IPS-18c (cell line): ENCODE results near the gene ADGRB3.
"Not testable (repeated sequence)": the region's sequence is repeated elsewhere in the genome, so short reads cannot be mapped to it uniquely, and the experiment has no call there.

ENCODE experiments used
- H3K4me3 ChIP-seq: 2 replicates; pipeline ENCODE4 v1.7.0; 2013; ENCODE audit warnings: low read depth, mild to moderate bottlenecking, low read length, moderate library complexity; ENCODE audit not compliant: insufficient read depth
- H3K9me3 ChIP-seq: one replicate; pipeline ENCODE4 v1.6.1; 2013; ENCODE audit warnings: mild to moderate bottlenecking, low read length, moderate library complexity; ENCODE audit not compliant: control insufficient read depth, insufficient read depth

ADGRB3 gene

DNA sequence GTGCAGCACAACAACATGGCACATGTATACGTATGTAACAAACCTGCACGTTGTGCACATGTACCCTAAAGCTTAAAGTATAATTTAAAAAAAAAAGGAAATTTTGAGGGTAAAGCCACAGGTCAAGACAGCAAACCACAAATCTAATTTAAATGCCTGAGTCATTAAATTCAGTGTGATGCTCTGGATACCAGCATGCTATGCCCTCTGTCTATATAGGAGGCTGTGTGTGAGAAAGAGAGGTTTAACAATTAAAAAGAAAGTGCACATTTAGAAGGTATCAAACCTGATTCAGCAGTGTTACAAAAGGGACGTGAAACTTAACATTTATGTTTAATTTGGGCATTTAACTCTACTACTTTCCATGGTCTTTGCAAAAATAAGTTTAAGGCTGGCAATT, 276.3 kb downstream of the ADGRB3 start:
- no peak overlapping the region for H3K4me3 ChIP-seq
- H3K9me3 ChIP-seq, result peaks cover 5% of the 10 kb centered on the region

DNA sequence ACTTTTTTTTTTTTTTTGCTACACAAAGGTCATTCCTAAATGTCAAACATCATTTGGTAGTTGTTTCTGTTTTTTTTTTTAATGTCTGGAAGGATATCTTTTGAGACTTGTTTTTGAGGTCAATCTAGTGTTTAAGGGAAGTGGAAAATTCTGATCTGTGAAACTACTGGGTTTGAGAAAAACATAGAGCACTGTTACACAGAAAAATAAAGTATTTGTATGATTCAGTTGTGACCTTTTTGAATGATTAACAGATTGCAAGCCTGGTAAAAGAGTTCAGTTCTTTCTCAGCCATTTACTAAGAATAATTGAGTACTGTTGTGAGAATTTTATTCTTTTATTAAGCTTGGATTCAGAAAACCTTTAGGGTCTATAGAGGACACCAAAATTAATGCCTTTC, 276.7 kb downstream of the ADGRB3 start:
- Histone ChIP-seq H3K9me3 (peaks cover 5% of the 10 kb centered on the region), H3K4me3 (no peak overlapping the region)

DNA sequence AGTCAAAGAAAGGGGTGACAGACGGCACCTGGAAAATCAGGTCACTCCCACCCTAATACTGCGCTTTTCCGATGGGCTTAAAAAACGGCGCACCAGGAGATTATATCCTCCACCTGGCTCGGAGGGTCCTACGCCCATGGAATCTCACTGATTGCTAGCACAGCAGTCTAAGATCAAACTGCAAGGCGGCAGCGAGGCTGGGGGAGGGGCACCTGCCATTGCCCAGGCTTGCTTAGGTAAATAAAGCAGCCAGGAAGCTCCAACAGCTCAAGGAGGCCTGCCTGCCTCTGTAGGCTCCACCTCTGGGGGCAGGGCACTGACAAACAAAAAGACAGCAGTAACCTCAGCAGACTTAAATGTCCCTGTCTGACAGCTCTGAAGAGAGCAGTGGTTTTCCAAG, 277.7 kb downstream of the ADGRB3 start:
- H3K4me3 ChIP-seq, H3K9me3 ChIP-seq: not testable (repeated sequence)

DNA sequence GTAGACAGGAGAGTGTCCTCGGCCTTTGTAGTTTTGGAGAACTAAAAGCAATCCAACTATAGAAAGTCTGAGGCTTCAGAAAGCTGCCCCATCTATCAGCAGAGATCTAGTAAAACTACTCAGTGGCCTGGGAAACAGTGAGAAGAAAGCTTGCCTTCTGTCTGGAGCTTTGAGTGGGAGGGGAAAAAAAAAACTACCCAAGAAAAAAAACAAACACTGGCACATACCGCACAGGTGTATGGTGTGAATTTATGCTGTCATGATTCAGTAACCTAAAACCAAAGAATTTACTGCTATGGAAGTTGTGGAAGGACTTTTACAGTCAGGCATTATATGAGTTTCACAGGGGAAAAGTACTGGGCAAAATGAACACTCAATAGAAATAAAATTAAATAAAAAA, 280.5 kb downstream of the ADGRB3 start:
- Histone ChIP-seq H3K9me3 (peaks cover 5% of the 10 kb centered on the region), H3K4me3 (no peak overlapping the region)

DNA sequence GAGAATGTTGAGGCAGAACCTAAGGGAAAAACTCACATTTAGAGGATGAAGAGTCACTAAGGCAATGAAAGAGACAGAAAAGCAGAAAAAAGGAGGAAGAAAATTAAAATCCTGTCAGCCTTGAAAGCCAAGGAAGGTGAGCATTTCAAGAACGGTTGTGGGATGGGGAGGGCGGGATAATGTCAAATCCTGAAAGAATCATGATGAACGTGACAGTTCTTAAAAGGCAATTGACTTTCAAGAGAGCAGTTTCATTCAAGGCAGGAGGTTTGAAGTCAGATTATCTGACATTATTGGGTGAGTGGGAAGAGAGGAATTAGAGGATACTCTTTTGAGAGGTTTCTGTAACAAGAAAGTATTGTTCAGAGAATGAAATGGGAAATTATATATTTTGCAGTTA, 284.5 kb downstream of the ADGRB3 start:
- no peak overlapping the region for H3K4me3 ChIP-seq
- no peaks in the 10 kb centered on the region for H3K9me3 ChIP-seq

DNA sequence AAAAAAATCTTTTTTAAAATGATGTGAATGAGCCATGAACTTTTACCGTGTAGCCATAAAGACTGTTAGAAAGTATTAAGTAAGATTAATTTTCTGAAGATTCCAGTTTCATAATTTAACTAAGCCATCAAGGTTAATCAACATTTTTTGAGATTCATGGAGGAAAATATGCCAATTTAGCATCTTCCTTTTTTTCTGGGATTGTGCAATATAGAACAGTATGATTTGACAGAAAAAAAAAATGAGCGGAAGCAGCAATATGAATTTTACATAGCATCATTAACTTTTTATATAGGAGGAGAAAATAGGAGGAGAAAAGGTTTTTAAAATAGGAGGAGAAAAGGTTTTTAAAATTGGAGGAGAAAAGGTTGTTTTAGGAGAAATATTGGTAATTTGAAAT, 306.3 kb downstream of the ADGRB3 start:
- Histone ChIP-seq H3K9me3 (no peaks in the 10 kb centered on the region), H3K4me3 (no peak overlapping the region)

DNA sequence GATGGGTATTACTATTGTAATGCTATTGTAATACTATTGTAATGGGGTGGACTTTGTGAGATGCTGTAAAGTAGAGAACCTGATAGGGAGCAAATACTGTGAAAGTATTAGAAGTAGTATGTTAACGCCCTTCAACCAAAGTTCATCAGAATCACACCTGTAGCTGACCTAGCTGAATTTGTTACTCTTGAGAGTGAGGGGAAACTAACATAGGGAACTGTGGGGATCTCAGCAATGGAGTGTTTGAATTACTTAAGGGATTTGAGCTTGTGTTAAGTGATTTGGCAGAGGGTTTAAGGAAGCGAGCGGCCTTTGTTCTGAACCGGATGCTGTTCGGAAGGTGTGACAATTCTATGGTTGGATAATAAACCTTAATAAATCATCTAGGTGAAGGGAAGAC, 312.6 kb downstream of the ADGRB3 start:
- H3K9me3 ChIP-seq, result no peaks in the 10 kb centered on the region

DNA sequence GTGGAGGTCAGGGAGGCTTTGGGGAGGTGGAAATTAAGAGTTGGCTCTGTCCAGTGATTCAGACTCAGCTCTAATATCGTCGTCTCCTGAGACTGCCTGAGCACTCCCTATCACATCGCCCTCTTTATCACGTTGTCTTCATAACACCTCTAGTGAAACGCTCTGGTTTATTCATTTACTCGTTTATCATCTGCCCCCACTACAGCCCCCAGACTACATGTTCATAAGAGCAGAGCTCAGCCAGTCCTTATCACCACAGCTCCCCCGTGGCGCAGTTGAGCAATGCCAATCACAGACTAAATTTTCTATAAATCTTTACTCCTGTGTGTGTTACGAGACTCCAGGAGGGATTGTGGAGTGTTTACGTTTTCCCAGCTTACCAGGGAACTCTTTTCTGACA, 316.2 kb downstream of the ADGRB3 start:
- H3K9me3 ChIP-seq, result no peaks in the 10 kb centered on the region
- no peak overlapping the region for H3K4me3 ChIP-seq

More for the DNA sequence above, 312.6 kb downstream of the ADGRB3 start:
- no peak overlapping the region for H3K4me3 ChIP-seq

DNA sequence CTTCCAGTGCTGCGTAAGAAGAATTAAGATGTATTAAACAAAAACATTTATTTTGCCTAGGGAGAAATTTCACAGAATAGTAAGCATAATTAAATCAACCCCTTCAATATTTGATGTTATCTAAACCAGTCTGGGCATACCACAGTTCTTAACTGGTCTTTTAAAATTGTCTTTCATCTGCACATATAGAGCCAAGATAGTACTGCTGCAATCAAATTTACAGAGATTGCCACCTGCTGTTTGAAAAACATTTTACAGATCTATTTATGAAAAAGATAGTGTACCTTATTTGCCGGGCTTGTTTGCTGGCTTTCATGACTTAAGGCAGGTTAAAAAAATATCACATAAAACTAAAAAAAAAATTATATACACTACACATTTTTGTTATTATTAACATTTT, 323.2 kb downstream of the ADGRB3 start:
- Histone ChIP-seq H3K9me3 (no peaks in the 10 kb centered on the region), H3K4me3 (no peak overlapping the region)

DNA sequence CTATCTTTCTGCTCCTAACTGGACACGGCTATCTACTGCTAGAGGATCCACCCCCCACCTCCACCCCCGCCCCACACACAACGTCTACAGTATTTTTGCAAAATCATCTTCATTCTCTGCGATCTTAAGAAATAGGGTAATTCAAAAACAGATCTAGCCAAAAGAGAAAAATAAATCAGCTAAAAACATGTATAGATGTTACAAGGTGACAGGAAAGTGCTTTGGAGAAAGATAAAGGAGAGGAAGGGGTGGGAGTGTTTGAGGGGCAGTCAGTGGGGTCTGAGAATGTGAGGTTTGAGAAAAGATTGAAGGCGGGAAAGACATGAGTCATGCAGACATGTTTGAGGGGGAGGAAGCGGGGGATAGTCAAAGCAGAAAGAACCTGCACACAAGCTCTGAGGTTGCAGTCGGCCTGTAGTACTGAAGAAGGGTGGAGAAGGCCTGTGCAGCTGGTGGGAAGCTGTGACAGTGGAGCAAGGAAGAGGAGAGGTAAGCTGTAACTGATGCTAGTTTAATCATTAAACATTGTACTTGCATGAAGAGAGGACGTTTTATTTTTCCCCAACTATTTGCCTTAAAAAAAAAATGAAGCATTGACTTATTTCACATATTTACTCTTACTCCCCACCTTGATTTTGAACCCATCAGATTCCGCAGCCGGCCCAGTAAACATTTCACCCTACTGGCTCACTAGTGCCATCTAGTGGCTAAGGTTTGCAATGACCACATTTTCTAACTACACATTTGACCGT, 332.6 kb downstream of the ADGRB3 start:
- H3K4me3 ChIP-seq, result no peak overlapping the region

DNA sequence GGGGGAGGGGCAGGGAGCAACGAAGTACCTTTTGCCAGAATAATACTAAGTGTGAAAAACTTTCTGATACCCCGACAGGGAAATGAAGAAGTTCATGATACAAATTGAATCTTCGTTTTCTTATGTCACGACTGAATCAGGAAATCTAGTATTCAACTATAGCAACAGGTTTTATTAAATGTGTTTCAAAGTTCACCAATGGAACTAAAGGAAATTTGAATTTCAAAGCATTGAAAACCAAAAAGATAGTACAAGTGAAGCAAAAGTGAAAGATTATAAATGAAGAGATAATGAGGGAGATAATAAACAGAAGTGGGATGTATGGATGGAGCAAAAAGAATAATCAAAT, 333.2 kb downstream of the ADGRB3 start:
- Histone ChIP-seq H3K4me3 (no peak overlapping the region), H3K9me3 (no peaks in the 10 kb centered on the region)

More for the DNA sequence above, 332.6 kb downstream of the ADGRB3 start:
- no peaks in the 10 kb centered on the region for H3K9me3 ChIP-seq

DNA sequence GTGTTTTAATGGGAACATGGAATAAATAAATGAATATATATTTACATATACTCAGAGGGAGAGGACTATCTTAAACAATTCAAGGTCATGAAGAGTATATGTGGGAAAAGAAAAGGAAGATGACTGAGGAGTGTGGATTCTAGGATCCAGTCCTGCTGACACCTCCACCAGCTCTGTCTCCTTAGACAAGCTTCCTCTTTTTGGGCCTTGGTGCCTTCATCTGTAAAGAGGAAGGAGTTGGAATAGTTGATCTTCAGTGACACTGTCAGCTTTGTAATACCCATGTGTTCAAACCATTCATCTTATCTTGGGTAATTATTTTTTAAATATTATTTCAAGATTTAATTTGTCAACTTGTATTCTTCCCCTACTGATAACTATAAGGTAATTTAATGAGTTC, 338.0 kb downstream of the ADGRB3 start:
- Histone ChIP-seq H3K4me3 (no peak overlapping the region), H3K9me3 (no peaks in the 10 kb centered on the region)

DNA sequence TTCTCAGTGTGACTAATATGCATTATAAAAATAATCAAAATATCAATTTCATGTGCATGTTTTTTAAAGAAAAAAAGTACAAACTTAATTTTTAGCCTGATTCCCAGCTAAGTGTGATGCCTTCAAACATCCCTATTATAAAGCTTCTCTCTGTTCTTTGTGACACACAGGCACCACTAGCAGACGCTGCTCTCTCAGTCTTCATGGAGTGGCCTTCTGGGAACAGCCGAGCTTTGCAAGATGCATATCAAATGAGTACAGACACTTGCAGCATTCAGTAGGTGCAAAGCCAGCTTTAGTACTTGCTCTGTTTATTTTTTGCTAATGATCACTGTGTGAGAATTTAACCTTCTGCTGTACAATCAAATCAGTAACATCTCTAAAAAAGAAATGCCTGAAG, 340.0 kb downstream of the ADGRB3 start:
- Histone ChIP-seq H3K4me3 (no peak overlapping the region), H3K9me3 (no peaks in the 10 kb centered on the region)

DNA sequence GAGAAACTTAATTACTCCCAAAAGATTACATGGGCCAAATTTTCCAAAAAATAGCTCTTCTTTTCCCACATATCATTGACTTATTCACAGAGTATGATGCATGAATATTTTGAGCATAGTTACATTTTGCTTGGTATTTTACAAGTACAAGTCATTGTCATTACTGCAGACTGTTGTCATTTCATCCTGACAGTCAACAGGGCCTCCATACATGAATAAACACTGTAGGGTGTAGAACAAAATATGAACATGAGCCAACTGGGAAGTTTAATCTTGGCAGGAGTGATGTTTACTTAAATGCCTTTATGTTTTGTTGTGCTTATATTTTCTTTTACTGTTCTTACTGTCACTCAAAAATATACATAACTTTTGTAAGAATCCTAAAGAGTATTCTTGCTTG, 340.7 kb downstream of the ADGRB3 start:
- no peak overlapping the region for H3K4me3 ChIP-seq
- no peaks in the 10 kb centered on the region for H3K9me3 ChIP-seq

DNA sequence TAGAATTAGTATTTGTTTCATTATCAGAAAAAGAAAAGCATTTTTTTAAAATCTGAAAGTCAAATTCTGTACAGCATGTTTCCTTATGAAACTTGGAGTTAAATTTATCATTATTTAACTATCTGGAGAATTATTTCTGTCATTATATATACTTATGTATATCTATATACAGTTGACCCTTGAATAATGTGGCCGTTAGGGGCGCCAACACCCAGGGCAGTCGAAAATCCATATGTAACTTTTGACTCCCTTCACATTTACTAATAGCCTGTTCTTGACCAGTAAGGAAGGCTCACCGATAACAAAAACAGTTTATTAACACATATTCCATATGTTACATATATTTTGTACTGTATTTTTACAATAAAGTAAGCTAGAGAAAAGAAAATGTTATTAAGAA, 341.2 kb downstream of the ADGRB3 start:
- Histone ChIP-seq H3K4me3 (no peak overlapping the region), H3K9me3 (no peaks in the 10 kb centered on the region)

DNA sequence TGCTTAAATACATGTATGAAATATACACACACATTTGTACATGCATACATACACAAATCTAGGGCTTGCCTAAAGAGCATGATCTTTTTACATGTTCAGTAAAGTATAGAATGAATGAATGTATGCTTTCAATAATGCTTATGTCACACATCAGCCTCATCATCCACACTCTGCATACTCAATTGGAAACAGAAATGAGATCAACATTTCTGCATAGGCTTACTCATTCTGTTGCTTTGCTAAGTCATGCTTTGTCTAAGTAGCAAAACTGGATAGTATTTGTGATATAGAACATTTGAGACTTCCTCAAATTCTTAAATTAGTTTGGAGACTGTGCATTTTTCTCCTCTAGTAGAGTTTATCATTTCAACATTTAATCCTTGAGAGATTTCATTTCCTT, 343.3 kb downstream of the ADGRB3 start:
- Histone ChIP-seq H3K4me3 (no peak overlapping the region), H3K9me3 (no peaks in the 10 kb centered on the region)

DNA sequence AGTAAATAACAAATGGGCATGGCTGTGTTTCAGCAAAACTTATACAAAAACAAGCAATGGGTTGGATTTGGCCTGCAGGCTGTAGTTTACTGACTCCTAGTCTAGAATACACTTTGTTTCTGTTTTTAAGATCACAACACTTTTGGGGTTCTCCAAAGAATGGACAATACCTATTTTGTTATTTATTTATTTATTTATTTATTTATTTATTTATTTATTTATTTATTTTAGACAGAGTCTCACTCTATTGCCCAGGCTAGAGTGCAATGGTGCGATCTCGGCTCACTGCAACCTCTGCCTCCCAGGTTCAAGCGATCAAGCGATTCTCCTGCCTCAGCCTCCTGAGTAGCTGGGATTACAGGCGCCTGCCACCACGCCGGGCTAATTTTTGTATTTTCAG, 346.6 kb downstream of the ADGRB3 start:
- not testable (repeated sequence) for H3K9me3 ChIP-seq, H3K4me3 ChIP-seq

DNA sequence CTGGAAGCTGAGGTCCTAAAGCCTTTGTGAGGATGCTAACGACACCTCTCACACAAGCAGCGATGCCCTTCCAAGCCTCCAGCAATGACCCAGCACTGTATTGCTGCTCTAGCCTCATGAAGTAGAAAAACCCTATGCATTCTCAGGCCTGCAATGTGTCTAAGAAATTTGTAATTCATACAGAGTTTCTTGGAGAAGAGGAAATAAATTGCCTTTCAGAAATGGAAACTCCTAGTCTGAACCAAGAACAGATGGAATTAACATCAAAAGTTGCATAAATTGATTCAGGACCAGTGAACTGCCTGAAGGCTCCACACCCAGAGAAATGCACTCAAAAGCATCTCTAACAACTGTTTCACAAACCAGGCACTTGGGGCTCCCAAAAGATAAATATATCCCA, 353.6 kb downstream of the ADGRB3 start:
- no peak overlapping the region for H3K4me3 ChIP-seq

DNA sequence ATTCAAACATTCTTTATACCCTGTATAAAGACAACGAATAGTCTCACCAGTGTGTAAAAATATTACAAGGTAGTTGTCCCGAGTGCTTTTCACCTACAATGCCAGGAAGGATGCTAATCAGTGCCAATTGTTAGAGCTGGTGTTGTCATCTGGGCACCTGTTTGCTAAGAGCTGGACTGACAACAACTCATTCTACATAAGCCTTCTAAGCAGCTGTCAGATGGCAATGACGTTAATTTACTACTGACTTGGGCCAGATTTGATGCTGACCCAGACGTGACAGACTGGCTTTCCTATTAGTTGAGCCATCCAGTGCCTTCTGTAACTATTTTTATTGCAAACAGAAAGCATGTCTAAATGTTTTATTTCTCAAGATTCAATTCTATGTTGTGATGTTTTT, 355.2 kb downstream of the ADGRB3 start:
- Histone ChIP-seq H3K9me3 (no peaks in the 10 kb centered on the region), H3K4me3 (no peak overlapping the region)

More for the DNA sequence above, 353.6 kb downstream of the ADGRB3 start:
- no peaks in the 10 kb centered on the region for H3K9me3 ChIP-seq
